CD4-positive, alpha-beta T cell treated with Interleukin-15 for 4 hours (primary cell): ENCODE measurements around the gene IRF4.
A peak's percentile ranks its signal among the peaks of the same experiment; 100 is the strongest.

ENCODE experiments used
- DNase-seq: peaks from one replicate; pipeline ENCODE4 v3.0.0-alpha.2; 2020; ENCODE audit warnings: low spot score

IRF4 gene

GRCh38 chr6:444653-445275 is 53.2 kb downstream of the IRF4 start:
- peak; percentile 66 for DNase-seq

GRCh38 chr6:445571-446417 is 54.2 kb downstream of the IRF4 start:
- DNase-seq: no peak

DNA sequence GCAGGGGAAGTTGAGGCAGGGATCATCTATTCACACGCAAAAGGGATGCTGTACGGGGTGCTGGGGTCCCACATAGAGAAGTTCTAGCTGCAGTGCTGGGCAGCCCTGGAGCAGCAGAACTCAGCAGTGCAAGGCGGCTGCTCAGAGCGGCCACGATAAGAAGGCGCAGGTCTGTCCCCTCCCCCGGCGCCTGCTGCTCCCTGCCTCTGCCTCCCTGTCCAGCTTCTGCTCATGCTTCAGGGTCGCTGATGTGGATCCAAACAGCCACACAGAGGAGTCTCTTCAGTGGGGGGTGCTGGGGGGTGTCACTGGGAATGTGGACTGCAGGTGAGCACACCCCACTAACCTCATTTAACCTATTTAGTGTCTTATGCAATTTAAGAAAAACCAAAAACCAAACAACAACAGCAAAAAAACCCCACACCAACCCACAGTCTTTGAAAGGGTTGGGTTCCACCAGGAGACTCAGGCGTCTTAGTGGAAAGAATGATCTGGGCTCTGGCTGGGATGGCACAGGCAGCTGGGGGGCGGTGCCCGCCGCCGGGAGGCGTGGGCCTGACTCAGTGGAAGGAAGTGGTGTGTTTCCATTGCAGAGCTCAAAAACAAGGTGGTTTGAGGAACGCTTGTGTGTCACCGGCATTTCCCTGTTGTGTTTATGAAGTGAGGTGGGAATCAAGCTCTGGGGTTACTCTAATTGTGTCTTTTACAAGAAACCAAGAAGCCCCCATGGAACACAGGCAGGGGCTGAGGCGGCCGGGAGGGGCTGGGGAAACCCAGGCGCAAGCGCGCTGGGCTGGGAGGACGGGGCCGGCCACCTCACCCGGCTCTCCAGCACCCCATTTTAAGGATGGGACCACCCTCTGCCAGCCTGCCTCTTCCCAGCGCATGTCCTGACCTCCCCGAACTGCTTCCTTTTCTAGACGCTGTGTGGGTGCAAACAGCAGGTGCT is 55.1 kb downstream of the IRF4 start:
- DNase-seq: peak; percentile 86

- DNase-seq: peak; percentile 16
Observed at GRCh38 chr6:447381-448165, 56.0 kb downstream of the IRF4 start.

DNA sequence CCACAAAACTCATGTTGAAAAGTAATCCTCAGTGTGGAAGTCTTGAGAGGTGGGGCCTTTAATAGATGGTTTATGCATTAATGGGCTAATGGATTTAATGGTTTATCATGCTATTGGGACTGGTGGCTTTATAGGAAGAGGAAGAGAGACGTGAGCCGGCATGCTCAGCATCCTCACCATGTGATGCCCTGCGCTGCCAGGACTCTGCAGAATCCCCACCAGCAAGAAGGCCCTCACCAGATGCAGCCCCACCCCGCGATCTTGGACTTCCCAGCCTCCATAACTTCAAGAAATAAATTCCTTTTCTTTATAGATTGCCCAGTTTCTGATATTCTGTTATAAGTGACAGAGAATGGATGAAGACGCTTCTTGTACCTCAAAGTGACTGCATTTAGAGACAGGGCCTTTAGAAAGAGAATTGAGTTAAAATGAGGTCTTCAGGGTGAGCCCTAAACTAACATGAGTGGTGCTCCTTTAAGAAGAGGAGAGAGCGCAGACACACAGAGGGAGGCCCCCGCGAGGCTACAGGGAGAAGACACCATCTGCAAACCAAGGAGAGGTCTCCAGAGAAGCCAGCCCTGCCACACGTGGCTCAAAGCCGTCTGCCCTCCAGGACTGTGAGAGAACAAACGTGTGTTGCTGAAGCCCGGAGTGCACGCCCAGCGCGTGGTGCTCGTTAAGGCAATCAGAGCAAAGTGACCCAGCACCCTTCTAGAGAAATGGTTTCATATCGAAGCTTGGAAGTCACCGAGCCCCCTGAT is 56.9 kb downstream of the IRF4 start:
- DNase-seq: no peak

- no peak for DNase-seq
Observed at GRCh38 chr6:449057-449430, 57.5 kb downstream of the IRF4 start.

DNA sequence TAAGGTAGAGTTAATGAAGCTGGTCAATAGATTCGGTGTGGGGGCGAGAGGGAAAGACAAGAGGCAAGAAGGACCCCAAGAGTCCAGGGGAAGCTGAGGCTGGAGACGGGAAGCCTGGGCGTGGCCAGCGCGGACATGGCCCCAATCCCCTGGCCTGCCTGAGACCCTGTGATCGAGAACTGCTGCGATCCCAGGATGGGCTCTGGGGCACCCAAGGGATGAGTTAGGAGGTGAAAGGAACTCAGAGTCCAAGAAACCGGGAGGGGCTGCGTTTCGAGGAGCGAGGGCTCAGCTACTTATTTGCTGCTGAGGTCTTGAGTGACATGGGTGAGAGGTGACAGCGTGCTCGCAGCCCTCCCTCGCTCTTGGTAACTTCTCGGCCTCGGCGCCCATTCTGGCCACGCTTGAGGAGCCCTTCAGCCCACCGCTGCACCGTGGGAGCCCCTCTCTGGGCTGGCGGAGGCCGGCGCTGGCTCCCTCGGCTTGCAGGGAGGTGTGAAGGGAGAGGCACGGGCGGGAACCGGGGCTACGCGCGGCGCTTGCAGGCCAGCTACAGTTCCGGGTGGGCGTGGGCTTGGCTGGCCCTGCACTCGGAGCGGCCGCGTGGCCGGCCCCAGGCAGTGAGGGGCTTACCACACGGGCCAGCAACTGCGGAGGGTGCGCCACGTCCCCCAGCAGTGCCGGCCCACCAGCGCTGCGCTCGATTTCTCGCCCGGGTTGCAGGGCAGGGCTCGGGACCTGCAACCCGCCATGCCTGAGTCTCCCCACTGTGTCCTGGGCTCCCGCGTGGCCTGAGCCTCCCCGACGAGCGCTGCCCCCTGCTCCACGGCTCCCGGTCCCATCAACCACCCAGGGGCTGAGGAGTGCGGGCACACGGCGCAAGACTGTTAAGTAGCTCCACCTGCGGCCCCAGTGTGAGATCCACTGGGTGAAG is 58.2 kb downstream of the IRF4 start:
- DNase-seq: no peak

DNA sequence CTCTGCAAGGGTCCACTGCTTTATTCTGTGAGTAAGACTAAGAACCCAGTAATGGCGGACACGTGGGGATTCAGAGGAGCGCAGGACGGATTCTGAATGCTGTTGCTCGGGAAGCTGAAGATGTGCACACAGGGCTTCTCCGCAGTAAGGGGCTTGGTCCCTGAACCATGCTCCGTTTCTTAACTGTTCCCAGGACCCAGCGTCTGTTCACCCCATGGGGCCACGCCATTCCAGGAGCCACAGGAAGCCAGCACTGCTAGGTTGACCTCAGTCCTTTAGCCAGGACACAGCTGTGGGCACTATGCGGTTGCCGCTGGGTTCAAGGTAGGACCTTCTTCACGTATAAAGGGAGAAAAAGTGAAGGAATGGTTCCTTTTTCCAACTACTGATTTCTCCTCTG is 59.8 kb downstream of the IRF4 start:
- no peak for DNase-seq

- no peak for DNase-seq
Observed at GRCh38 chr6:451847-452246, 60.3 kb downstream of the IRF4 start.

GRCh38 chr6:452301-453067 is 60.9 kb downstream of the IRF4 start:
- no peak for DNase-seq

DNA sequence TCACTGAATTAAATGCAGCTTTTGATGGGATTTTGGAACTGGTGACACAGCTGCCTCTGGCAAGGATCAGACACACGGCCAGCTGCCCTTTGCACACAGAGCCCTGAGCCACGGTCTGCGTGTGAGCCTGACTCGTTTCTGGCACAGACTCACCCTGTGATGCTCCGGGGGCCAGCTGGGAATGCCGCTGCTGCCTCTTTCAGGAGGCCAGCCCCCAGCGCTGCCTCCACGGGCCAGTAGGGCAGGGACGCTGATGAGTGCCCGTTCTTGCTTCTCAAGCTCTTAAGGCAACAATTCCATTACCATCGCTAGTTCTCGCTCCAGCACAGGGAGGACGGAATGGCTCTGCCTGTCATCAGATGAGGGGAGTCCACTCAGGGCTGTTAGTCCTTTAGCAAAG is 61.6 kb downstream of the IRF4 start:
- DNase-seq: no peak

GRCh38 chr6:454148-454991 is 62.8 kb downstream of the IRF4 start:
- no peak for DNase-seq

DNA sequence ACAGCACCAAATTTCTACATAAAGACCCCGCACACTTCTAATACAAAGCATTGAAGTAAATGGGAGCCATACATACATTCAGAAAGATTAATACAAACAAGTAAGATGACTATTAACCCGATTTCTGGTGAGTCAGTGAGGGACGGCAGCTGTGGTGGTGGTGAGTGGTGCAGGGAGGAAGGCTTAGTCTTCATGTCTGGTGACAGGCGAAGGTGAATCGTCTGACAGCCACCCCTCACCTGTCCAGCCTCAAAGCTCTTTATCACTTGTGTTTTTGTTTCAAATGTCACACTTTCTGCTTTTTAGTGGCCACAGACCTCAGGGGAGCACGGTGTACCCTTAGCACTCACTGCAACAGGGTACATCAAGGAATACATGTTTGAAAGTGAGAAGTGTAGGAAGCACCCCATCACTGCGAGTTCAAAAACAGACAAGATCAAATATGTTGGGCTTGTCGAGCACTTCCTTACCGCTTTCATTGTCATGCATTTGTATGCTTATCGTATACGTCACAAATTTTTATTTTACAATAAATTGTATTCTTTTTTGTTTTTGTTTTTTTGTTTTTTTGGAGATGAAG is 63.5 kb downstream of the IRF4 start:
- peak; percentile 20 for DNase-seq

- no peak for DNase-seq
Observed at GRCh38 chr6:455835-456234, 64.3 kb downstream of the IRF4 start.

DNA sequence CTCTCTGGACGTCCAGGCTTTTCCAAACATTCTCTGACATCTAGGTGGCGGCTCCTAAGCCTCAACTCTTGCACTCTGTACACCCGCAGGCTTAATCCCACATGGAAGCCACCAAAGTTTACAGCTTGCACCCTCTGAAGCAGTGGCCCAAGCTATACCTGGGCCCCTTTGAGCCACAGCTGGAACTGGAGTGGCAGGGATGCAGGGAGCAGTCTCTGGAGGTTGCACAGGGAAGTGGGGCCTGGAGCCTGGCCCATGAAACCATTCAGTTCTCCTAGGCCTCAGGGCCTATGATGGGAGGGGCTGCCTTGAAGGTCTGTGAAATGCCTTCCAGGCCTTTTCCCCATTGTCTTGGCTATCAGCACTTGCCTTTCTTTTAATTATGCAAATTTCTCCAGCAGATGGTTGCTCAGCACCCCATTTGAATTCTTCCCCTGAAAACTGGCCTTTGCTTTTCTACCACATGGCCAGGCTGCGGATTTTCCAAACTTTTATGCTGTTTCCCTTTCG is 64.9 kb downstream of the IRF4 start:
- DNase-seq: no peak

DNA sequence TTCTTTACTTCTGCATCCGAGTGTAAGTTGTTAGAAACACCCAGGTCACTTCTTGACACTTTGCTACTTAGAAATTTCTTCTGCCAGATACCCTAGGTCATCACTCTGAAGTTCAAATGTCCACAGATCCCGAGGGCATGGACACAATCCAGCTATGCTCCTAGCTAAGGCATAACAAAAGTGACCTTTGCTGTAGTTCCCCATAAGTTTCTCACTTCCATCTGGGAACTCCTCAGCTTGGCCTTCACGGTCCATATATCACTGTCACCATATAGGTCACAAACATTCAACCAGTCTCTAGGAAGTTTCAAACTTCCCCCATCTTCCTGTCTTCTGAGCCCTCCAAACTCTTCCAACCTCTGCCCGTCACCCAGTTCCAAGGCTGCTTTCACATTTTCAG is 65.3 kb downstream of the IRF4 start:
- no peak for DNase-seq
